Measurements from ENCODE around the gene AIF1L.

- TF ChIP-seq CTCF (IDR thresholded peaks at IDR 0.05), result no peak
- TF ChIP-seq POLR2A (IDR thresholded peaks at IDR 0.05), result no peak
Measured at GRCh38 chr9:131142160-131142559, 45.8 kb downstream of the AIF1L start.
